SK-N-MC (cell line): ENCODE results near the gene AFAP1.

Experiments used
- EZH2 ChIP-seq: fragments of 200-600 bp; sonication (generic); IDR thresholded peaks from one replicate; pipeline ENCODE4 v1.6.1; 2017; ENCODE audit warnings: antibody characterized with exemption
- FOXP2 ChIP-seq: optimal IDR thresholded peaks from 2 replicates; pipeline ENCODE3; 2011; ENCODE audit warnings: mild to moderate bottlenecking, moderate library complexity; ENCODE audit not compliant: insufficient read depth; ENCODE audit errors: extremely low read length, control extremely low read depth

DNA sequence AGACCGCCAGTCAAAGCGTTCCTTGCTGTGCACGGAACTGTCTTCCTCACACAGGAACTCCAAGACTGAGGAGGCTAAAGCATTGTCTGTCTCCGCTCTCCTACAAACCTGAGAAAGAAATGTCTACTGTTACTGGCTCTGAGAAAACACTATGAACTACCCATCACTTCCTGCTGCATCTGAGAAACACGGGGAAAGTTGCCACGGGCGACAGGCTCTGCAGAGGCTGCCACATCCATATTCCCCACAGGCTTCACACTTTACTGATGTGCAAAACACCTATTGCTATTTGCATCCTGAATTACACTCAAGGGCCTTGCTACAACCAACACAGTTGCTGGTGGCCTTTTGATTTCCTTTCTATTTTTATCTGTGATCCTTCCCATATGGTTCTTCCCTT lies 59.0 kb downstream of the AFAP1 start:
- TF ChIP-seq EZH2 (no peak), FOXP2 (no peak)
